Measurements from ENCODE around the gene NFKB1. TPM values are rescaled to one million over a fixed set of nuclear protein-coding genes. Genes with fewer than 3 reads are reported as not detected.

Gene NFKB1
- total RNA-seq, 1 donor from 2014 or later = 33.4 TPM

GRCh38 chr4:102527695-102528283 lies 26.6 kb downstream of the NFKB1 start:
- no peak for DNase-seq (ENCODE audit: low read depth)

- DNase-seq (ENCODE audit: low read depth) = no peak
Observed at GRCh38 chr4:102529977-102530376, 28.8 kb downstream of the NFKB1 start.

- DNase-seq (ENCODE audit: low read depth) = no peak
Observed at GRCh38 chr4:102530986-102531385, 29.8 kb downstream of the NFKB1 start.

GRCh38 chr4:102531462-102531861 lies 30.3 kb downstream of the NFKB1 start:
- no peak for DNase-seq (ENCODE audit: low read depth)

- DNase-seq (ENCODE audit: low read depth) = no peak
Observed at GRCh38 chr4:102533348-102533747, 32.2 kb downstream of the NFKB1 start.

GRCh38 chr4:102533904-102534303 lies 32.7 kb downstream of the NFKB1 start:
- DNase-seq (ENCODE audit: low read depth) = no peak

- no peak for DNase-seq (ENCODE audit: low read depth)
Observed at GRCh38 chr4:102534845-102535244, 33.7 kb downstream of the NFKB1 start.

GRCh38 chr4:102535398-102536082 lies 34.4 kb downstream of the NFKB1 start:
- peak; percentile 51 for DNase-seq (ENCODE audit: low read depth)

- no peak for DNase-seq (ENCODE audit: low read depth)
Observed at GRCh38 chr4:102536768-102537167, 35.6 kb downstream of the NFKB1 start.

GRCh38 chr4:102537269-102537668 lies 36.1 kb downstream of the NFKB1 start:
- DNase-seq (ENCODE audit: low read depth) = no peak

- no peak for DNase-seq (ENCODE audit: low read depth)
Observed at GRCh38 chr4:102541697-102542096, 40.5 kb downstream of the NFKB1 start.

- DNase-seq (ENCODE audit: low read depth) = no peak
Observed at GRCh38 chr4:102543030-102543928, 42.1 kb downstream of the NFKB1 start.

GRCh38 chr4:102546635-102547034 lies 45.5 kb downstream of the NFKB1 start:
- no peak for DNase-seq (ENCODE audit: low read depth)

- DNase-seq (ENCODE audit: low read depth) = no peak
Observed at GRCh38 chr4:102547973-102548372, 46.8 kb downstream of the NFKB1 start.

- no peak for DNase-seq (ENCODE audit: low read depth)
Observed at GRCh38 chr4:102551958-102552565, 50.9 kb downstream of the NFKB1 start.

GRCh38 chr4:102552781-102553180 lies 51.6 kb downstream of the NFKB1 start:
- DNase-seq (ENCODE audit: low read depth) = no peak

- no peak for DNase-seq (ENCODE audit: low read depth)
Observed at GRCh38 chr4:102553982-102554381, 52.8 kb downstream of the NFKB1 start.

- peak; percentile 95 for DNase-seq (ENCODE audit: low read depth)
Observed at GRCh38 chr4:102554482-102554881, 53.3 kb downstream of the NFKB1 start.

- DNase-seq (ENCODE audit: low read depth) = no peak
Observed at GRCh38 chr4:102554992-102555391, 53.8 kb downstream of the NFKB1 start.

- no peak for DNase-seq (ENCODE audit: low read depth)
Observed at GRCh38 chr4:102557636-102558035, 56.5 kb downstream of the NFKB1 start.

- no peak for DNase-seq (ENCODE audit: low read depth)
Observed at GRCh38 chr4:102560115-102560514, 59.0 kb downstream of the NFKB1 start.

Measured in myocyte (in vitro differentiated cells).